HG02885 (cell line): ENCODE measurements around the gene RTL9.
"Not testable (repeated sequence)": the region's sequence is repeated elsewhere in the genome, so short reads cannot be mapped to it uniquely, and the experiment has no call there.

ENCODE experiments used
- ATAC-seq: cut with Tn5 transposase; IDR thresholded peaks from one replicate; pipeline ENCODE4 v1.9.1; 2021; ENCODE audit warnings: mild to moderate bottlenecking; ENCODE audit not compliant: unreplicated experiment, poor library complexity

Gene RTL9

DNA sequence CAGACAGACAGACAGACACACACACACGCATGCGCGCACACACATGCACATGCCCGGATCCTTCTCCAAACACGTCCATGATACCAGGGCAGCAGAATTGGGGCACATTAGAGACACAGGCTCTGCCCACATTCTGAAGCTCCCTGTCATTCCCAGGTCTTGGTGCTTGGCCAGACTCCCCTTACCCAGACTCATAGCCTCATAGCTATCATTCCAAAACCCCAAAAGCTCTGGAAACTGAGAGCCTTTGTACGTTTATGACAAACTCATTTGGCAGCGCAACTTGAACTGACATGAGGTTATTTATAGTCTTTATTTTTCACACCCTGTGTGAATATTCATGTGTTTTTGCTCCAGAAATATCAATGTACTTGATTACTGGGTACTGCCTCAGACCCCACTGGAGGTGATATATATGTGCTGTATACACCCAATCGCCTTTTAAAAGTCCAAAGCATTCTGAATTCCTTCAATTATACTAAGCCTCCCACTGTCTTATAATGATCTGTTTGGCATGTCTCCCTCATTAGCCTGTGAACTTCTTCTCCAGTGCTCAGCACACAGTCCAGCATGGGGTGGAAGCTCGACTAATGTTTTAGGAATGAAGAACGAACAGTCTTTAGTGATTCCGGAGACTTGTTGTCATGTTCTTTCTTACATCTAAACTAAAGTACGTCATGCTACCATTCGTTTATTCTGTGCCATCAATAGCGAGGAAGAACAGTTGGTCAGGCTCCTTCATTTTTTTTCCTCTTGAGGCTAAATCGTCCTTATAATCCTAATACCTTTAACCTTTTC, 45.0 kb downstream of the RTL9 start:
- no peak for ATAC-seq

GRCh38 chrX:110404376-110404775, 45.7 kb downstream of the RTL9 start:
- no peak for ATAC-seq

GRCh38 chrX:110406250-110406649, 47.6 kb downstream of the RTL9 start:
- not testable (repeated sequence) for ATAC-seq

- ATAC-seq, result no peak
Observed at GRCh38 chrX:110406822-110407221, 48.2 kb downstream of the RTL9 start.

DNA sequence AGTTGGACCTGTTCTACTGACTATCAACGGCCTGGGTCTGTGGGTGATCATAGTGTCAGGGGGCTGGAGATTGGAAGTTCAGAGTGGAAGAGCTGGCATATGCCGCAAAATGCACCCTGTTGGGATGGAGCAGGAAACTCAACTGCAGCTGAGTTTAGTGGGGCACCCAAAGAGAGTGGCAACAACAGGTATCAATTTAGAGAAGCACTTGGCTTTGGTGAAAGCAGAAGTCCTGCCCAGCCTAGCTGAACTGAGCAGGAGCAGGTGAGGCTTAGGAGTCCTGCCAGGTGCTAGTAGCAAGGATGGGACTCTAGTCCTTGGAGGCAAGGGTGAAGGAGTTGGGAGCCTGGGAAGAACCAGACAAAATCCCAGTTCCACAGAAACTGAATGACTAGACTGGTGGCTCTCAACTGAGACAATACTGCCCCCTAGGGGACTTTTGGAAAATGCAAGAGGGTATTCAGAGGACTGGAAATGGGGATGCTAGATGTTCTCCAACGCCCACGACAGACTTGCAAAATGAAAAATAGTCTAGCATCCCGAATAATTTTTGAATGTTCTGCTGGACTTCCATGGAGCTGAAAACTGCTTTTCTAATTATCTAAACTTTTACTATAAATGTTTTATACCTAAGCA, 49.4 kb downstream of the RTL9 start:
- peak; percentile 60 for ATAC-seq
